ENCODE data around the gene CNPY1.

Gene CNPY1

DNA sequence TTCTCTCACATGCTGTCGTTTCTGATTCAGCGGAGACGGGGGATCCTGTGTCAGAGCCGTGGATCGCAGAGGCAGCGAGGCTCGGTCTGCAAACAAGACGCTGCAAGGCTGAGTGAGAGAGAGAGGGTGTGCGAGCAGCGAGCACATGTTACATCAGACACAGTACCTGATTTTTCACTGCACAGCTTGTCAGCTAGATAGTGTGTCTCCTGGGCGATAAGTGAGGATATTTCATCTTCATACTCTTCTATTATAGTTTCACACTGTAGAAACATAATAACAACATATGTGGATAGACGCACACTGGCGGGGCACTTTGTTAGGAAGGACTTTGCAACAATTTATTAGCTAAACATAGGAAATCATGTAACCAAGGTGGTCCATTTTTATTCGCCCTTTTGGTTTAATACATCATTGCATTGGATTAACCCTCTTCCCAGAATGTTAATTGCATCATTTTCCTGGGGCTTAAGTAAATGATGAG is 39.5 kb downstream of the CNPY1 start:
- no peak overlapping the region for H3K4me2 ChIP-seq (ENCODE audit: low read length)
- H3K9me3 ChIP-seq (ENCODE audit: control insufficient read depth, low read length): no peaks in the 10 kb centered on the region
- no peaks in the 10 kb centered on the region for H3K79me2 ChIP-seq
- H3K27me3 ChIP-seq (ENCODE audit: control insufficient read depth, insufficient read depth, low read length): peaks cover 12% of the 10 kb centered on the region
- H3K9ac ChIP-seq: no peak overlapping the region
- H3K36me3 ChIP-seq (ENCODE audit: control insufficient read depth, insufficient read depth, low read length): no peaks in the 10 kb centered on the region
- H3K4me1 ChIP-seq: no peaks in the 10 kb centered on the region
- H2AFZ ChIP-seq: no peak overlapping the region
- H3K4me3 ChIP-seq (ENCODE audit: low read depth, low read length): no peak overlapping the region
- TF ChIP-seq, protein P1, sequence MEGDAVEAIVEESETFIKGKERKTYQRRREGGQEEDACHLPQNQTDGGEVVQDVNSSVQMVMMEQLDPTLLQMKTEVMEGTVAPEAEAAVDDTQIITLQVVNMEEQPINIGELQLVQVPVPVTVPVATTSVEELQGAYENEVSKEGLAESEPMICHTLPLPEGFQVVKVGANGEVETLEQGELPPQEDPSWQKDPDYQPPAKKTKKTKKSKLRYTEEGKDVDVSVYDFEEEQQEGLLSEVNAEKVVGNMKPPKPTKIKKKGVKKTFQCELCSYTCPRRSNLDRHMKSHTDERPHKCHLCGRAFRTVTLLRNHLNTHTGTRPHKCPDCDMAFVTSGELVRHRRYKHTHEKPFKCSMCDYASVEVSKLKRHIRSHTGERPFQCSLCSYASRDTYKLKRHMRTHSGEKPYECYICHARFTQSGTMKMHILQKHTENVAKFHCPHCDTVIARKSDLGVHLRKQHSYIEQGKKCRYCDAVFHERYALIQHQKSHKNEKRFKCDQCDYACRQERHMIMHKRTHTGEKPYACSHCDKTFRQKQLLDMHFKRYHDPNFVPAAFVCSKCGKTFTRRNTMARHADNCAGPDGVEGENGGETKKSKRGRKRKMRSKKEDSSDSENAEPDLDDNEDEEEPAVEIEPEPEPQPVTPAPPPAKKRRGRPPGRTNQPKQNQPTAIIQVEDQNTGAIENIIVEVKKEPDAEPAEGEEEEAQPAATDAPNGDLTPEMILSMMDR (IDR thresholded peaks at IDR 0.05): no peak
- no peak overlapping the region for H3K27ac ChIP-seq

DNA sequence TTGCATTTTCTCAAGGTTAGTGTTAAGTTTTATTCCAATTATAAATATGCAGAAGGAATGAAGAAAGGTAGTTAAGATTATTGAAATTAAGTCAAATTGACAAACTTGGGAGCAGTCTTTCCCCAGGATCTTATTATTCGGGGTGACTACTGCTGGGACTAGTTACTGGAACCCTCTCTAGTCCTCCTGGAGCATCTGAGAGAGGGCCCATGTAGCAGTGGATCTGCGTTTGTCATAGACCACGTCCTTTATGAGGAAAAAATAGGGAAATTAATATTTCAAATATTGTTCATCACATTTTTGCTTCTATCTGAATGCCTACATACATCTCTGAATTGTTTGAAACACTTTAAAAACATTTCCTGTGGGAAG is 41.0 kb downstream of the CNPY1 start:
- H3K9me3 ChIP-seq (ENCODE audit: control insufficient read depth, low read length): no peaks in the 10 kb centered on the region

DNA sequence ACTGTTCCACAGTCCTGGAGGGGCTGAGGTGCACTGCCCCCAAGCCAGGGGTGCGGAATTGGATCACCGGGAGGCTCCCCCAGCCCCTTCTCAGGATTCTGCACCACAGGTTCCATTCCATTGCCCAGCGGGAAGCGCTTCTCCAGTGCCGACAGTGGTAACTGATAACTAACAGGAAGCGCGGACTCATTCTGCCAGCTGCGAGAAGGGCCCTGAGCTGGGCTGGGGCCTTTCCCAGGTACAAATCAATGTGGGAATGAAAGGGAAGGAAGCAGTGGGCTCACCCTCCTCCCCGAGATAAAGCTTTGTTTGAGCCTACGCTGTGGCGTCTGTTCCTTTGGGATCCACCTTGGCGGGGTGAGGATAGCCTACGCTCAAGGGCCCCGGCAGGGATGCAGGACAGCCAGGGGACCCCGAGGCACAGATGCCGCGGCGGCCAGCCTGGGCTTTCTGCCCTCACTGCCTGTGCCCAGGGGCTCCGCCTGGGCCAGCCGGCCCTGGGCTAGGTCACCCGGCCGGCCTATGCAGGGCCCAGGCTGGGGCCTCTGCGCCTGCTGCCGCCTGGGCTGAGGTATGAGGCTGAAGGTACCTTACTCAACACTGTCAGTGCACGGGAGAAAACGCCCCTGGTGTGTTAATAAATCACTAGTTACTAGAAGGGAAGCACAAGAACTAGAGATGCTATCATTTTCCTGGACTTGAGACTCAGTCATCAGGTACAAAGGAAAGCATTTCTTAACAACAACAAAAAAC is 49.0 kb downstream of the CNPY1 start:
- no peak overlapping the region for H3K27ac ChIP-seq
- TF ChIP-seq, protein P1 (IDR thresholded peaks at IDR 0.05): no peak

More for the DNA sequence above, 41.0 kb downstream of the CNPY1 start:
- H3K27ac ChIP-seq: no peak overlapping the region
- H3K4me2 ChIP-seq (ENCODE audit: low read length): no peak overlapping the region
- TF ChIP-seq, protein P1 (IDR thresholded peaks at IDR 0.05): no peak
- H3K9ac ChIP-seq: no peak overlapping the region
- no peaks in the 10 kb centered on the region for H3K79me2 ChIP-seq
- no peaks in the 10 kb centered on the region for H3K4me1 ChIP-seq
- H2AFZ ChIP-seq: no peak overlapping the region
- no peaks in the 10 kb centered on the region for H3K36me3 ChIP-seq (ENCODE audit: control insufficient read depth, insufficient read depth, low read length)
- no peak overlapping the region for H3K4me3 ChIP-seq (ENCODE audit: low read depth, low read length)
- H3K27me3 ChIP-seq (ENCODE audit: control insufficient read depth, insufficient read depth, low read length): peaks cover 12% of the 10 kb centered on the region

DNA sequence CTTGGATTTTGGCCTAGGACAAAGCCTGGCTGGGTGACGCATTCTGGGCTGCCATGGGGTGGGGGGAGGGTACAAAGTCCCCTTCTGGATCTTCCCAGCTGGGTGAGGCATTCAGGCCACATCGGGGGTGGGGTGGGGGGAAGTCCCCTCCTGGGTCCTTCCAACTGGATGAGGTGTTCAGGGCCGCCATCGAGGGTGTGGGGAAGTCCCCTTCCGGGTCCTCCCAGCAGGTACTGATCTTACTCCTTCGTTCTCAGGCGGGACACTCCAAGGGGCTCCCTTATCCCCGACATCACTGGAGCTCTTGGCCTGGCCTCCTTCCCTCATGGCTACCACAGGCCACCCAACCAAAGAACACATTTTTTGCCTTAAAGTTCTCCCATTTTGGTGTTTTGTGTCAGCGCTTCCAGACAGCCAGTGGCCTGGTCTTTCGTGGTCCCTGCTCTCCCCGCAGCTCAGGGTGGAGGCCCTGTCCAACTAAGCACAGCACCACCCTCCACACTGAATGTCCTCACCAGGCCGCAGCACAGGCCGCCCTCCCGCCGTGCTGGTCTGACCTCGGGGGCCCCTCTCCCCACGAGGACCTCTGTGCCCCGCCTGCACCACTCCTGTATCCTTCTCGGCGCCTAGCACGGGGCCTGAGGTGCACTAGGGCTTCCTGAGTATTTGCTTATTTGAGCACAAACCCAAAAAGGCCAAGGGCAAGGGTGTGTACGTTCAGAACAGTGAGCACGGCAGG is 49.9 kb downstream of the CNPY1 start:
- Histone ChIP-seq H3K9me3 (ENCODE audit: control insufficient read depth, low read length) (no peaks in the 10 kb centered on the region), H3K27me3 (ENCODE audit: control insufficient read depth, insufficient read depth, low read length) (no peaks in the 10 kb centered on the region), H3K79me2 (no peaks in the 10 kb centered on the region), H3K4me3 (ENCODE audit: low read depth, low read length) (no peak overlapping the region), H2AFZ (no peak overlapping the region), H3K4me1 (no peaks in the 10 kb centered on the region), H3K27ac (no peak overlapping the region), H3K4me2 (ENCODE audit: low read length) (no peak overlapping the region), H3K36me3 (ENCODE audit: control insufficient read depth, insufficient read depth, low read length) (no peaks in the 10 kb centered on the region), H3K9ac (no peak overlapping the region)
- TF ChIP-seq, protein P1 (IDR thresholded peaks at IDR 0.05): no peak

More for the DNA sequence above, 49.0 kb downstream of the CNPY1 start:
- no peaks in the 10 kb centered on the region for H3K79me2 ChIP-seq
- no peak overlapping the region for H3K4me2 ChIP-seq (ENCODE audit: low read length)
- no peak overlapping the region for H2AFZ ChIP-seq
- no peak overlapping the region for H3K9ac ChIP-seq
- no peaks in the 10 kb centered on the region for H3K36me3 ChIP-seq (ENCODE audit: control insufficient read depth, insufficient read depth, low read length)
- H3K9me3 ChIP-seq (ENCODE audit: control insufficient read depth, low read length): no peaks in the 10 kb centered on the region
- no peaks in the 10 kb centered on the region for H3K4me1 ChIP-seq
- H3K4me3 ChIP-seq (ENCODE audit: low read depth, low read length): no peak overlapping the region
- no peaks in the 10 kb centered on the region for H3K27me3 ChIP-seq (ENCODE audit: control insufficient read depth, insufficient read depth, low read length)

Measured in parathyroid adenoma (tissue), 2 donors.